Measurements from ENCODE around the gene CGB8.

DNA sequence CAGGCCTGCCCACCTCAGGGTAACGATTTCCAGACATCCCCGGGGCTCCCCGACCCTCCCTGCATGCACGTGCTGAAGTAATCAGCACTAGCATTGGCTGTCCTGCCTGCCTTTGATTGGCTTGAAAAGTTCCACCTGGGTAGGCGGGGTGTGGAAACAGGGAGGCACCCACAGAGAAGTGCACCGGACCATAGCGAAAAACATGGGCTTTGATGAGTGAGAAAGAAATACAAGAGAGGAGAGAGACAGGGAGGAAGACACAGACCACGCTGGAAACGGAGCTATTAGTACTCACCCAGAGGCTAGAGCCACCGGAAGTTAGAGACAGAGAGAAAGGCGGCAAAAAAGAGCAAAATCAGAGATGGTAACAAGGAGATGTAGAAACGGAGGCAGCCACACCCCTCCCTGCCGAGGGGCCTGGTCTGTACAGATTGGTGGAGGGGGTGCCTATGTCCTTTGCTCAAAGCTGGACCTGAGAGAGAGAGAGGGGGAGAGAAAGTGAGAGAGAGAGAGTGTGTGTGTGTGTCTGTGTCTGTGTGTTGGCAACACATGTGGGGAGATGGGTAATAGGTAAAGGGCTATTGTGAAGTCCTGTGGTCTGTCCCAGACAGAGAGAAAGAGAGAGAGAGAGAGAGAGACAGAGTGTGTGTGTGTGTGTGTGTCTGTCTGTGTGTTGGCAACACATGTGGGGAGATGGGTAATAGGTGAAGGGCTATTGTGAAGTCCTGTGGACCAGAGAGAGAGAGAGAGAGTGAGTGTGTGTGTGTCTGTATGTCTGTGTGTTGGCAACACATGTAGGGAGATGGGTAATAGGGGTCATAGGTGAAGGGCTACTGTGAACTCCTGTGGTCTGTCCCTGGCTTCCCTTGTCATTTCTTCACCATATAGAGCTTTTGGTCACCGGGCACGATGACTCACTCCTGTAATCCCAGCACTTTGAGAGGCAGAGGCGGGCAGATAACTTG lies 27.7 kb downstream of the CGB8 start:
- TF ChIP-seq, protein P1, sequence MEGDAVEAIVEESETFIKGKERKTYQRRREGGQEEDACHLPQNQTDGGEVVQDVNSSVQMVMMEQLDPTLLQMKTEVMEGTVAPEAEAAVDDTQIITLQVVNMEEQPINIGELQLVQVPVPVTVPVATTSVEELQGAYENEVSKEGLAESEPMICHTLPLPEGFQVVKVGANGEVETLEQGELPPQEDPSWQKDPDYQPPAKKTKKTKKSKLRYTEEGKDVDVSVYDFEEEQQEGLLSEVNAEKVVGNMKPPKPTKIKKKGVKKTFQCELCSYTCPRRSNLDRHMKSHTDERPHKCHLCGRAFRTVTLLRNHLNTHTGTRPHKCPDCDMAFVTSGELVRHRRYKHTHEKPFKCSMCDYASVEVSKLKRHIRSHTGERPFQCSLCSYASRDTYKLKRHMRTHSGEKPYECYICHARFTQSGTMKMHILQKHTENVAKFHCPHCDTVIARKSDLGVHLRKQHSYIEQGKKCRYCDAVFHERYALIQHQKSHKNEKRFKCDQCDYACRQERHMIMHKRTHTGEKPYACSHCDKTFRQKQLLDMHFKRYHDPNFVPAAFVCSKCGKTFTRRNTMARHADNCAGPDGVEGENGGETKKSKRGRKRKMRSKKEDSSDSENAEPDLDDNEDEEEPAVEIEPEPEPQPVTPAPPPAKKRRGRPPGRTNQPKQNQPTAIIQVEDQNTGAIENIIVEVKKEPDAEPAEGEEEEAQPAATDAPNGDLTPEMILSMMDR (conservative IDR thresholded peaks at IDR 0.05), result no peak
- TF ChIP-seq ZFX (IDR thresholded peaks at IDR 0.05), result no peak

All from C4-2B (cell line).